Measurements from ENCODE around the gene SNTB2. TPM values are rescaled to one million over a fixed set of nuclear protein-coding genes. Genes with fewer than 3 reads are reported as not detected.
A peak's percentile ranks its signal among the peaks of the same experiment; 100 is the strongest.
"Not testable (repeated sequence)": the region's sequence is repeated elsewhere in the genome, so short reads cannot be mapped to it uniquely, and the experiment has no call there.

The SNTB2 gene
- total RNA-seq, 2 experiments from 2014 or later = 11.8 to 13.0 TPM

- H3K27ac Mint-ChIP-seq = no peak overlapping the region
- ChIA-PET CTCF (interaction anchor here (1.3 to 1.9 kb wide), 3 partner anchors 40 to 94 kb away, joined by 3 to 7 read pairs (median 4); no protein-coding TSS in a partner anchor), POLR2A (no interaction called here)
- H3K27me3 Mint-ChIP-seq = no peaks in the 10 kb centered on the region
- ATAC-seq (no peak), DNase-seq (no peak)
- TF ChIP-seq CTCF (IDR thresholded peaks at IDR 0.05) = no peak
- H3K36me3 Mint-ChIP-seq (ENCODE audit: low read depth) = peaks cover 4% of the 10 kb centered on the region
- H3K4me1 Mint-ChIP-seq (ENCODE audit: low read depth) = peaks cover 2% of the 10 kb centered on the region
- no peaks in the 10 kb centered on the region for H3K9me3 Mint-ChIP-seq
- no peak overlapping the region for H3K4me3 Mint-ChIP-seq
- intact Hi-C loops (cut with micrococcal nuclease) = no loop called here
Observed at GRCh38 chr16:69243479-69243878, 56.5 kb downstream of the SNTB2 start.

GRCh38 chr16:69244336-69244735, 57.4 kb downstream of the SNTB2 start:
- ChIA-PET POLR2A (no interaction called here), CTCF (interaction anchor here (0.6 to 1.4 kb wide), 4 partner anchors 15 to 44 kb away, joined by 3 to 4 read pairs (median 3); no protein-coding TSS in a partner anchor)
- DNase-seq (no peak), ATAC-seq (no peak)
- Mint-ChIP-seq H3K27ac (no peak overlapping the region), H3K36me3 (ENCODE audit: low read depth) (peaks cover 4% of the 10 kb centered on the region), H3K4me1 (ENCODE audit: low read depth) (peaks cover 2% of the 10 kb centered on the region), H3K9me3 (no peaks in the 10 kb centered on the region), H3K4me3 (no peak overlapping the region), H3K27me3 (no peaks in the 10 kb centered on the region)
- TF ChIP-seq CTCF (IDR thresholded peaks at IDR 0.05) = no peak
- intact Hi-C loops (cut with micrococcal nuclease) = no loop called here

GRCh38 chr16:69250081-69250480, 63.1 kb downstream of the SNTB2 start:
- ATAC-seq (no peak), DNase-seq (no peak)
- no peak overlapping the region for H3K4me3 Mint-ChIP-seq
- no peak for TF ChIP-seq CTCF (IDR thresholded peaks at IDR 0.05)
- intact Hi-C loops (cut with micrococcal nuclease) = no loop called here
- no peak overlapping the region for H3K27ac Mint-ChIP-seq
- H3K9me3 Mint-ChIP-seq = no peaks in the 10 kb centered on the region
- H3K36me3 Mint-ChIP-seq (ENCODE audit: low read depth) = peaks cover 5% of the 10 kb centered on the region
- no peaks in the 10 kb centered on the region for H3K27me3 Mint-ChIP-seq
- CTCF ChIA-PET = no interaction called here
- POLR2A ChIA-PET = no interaction called here
- H3K4me1 Mint-ChIP-seq (ENCODE audit: low read depth) = peaks cover 10% of the 10 kb centered on the region

GRCh38 chr16:69253870-69254341, 66.9 kb downstream of the SNTB2 start:
- peaks cover 10% of the 10 kb centered on the region for H3K4me1 Mint-ChIP-seq (ENCODE audit: low read depth)
- ChIA-PET POLR2A (no interaction called here), CTCF (interaction anchor here (0.8 to 1.2 kb wide), 3 partner anchors 9 to 104 kb away, joined by 3 to 4 read pairs (median 3); no protein-coding TSS in a partner anchor)
- no peak for TF ChIP-seq CTCF (IDR thresholded peaks at IDR 0.05)
- peak overlapping the region; percentile 1 for H3K27ac Mint-ChIP-seq
- no peaks in the 10 kb centered on the region for H3K27me3 Mint-ChIP-seq
- H3K9me3 Mint-ChIP-seq = no peaks in the 10 kb centered on the region
- no peak for ATAC-seq
- H3K36me3 Mint-ChIP-seq (ENCODE audit: low read depth) = peaks cover 4% of the 10 kb centered on the region
- DNase-seq = no peak
- intact Hi-C loops (cut with micrococcal nuclease) = no loop called here
- no peak overlapping the region for H3K4me3 Mint-ChIP-seq

GRCh38 chr16:69259428-69259764, 72.4 kb downstream of the SNTB2 start:
- H3K9me3 Mint-ChIP-seq; DNase-seq; H3K4me1 Mint-ChIP-seq (ENCODE audit: low read depth); H3K27me3 Mint-ChIP-seq; ATAC-seq; H3K27ac Mint-ChIP-seq; H3K4me3 Mint-ChIP-seq; intact Hi-C loops (cut with micrococcal nuclease); H3K36me3 Mint-ChIP-seq (ENCODE audit: low read depth): not testable (repeated sequence)
- POLR2A ChIA-PET = interaction anchor here (0.6 to 1.0 kb wide), 2 partner anchors 29 to 94 kb away, joined by 4 read pairs; no protein-coding TSS in a partner anchor
- CTCF ChIA-PET = interaction anchor here (1.2 to 1.6 kb wide), 4 partner anchors 15 to 27 kb away, joined by 3 to 5 read pairs (median 4); no protein-coding TSS in a partner anchor

Measured in activated CD8-positive, alpha-beta T cell treated with anti-CD3 and anti-CD28 coated beads for 36 hours (primary cell).